Limb (tissue), 2 donors: ENCODE data around the gene CD6.

Source experiments
- DNase-seq, 2 donors: peaks; one replicate each; pipeline ENCODE4 v3.0.0-alpha.2; 2016; ENCODE audit errors: extremely low spot score in 2 of 2

The CD6 gene

GRCh38 chr11:60985991-60986915 is 14.8 kb downstream of the CD6 start:
- no peak for DNase-seq

- no peak for DNase-seq
These were observed 16.2 kb downstream of the CD6 start for GRCh38 chr11:60987577-60988277.

GRCh38 chr11:60988658-60989057 is 17.2 kb downstream of the CD6 start:
- DNase-seq, result no peak

- no peak for DNase-seq
These were observed 17.7 kb downstream of the CD6 start for GRCh38 chr11:60989093-60989650.

- DNase-seq, result no peak
These were observed 20.0 kb downstream of the CD6 start for GRCh38 chr11:60991457-60991856.

- peak in 1 of 2 donors; percentile 38 for DNase-seq
These were observed 21.4 kb downstream of the CD6 start for GRCh38 chr11:60992842-60993409.

- DNase-seq, result no peak
These were observed 22.1 kb downstream of the CD6 start for GRCh38 chr11:60993615-60994014.

GRCh38 chr11:60994541-60995080 is 23.1 kb downstream of the CD6 start:
- DNase-seq, result no peak

- DNase-seq, result no peak
These were observed 24.3 kb downstream of the CD6 start for GRCh38 chr11:60995798-60996197.

- no peak for DNase-seq
These were observed 25.1 kb downstream of the CD6 start for GRCh38 chr11:60996381-60997138.

GRCh38 chr11:61000426-61000825 is 28.9 kb downstream of the CD6 start:
- no peak for DNase-seq

GRCh38 chr11:61001931-61002330 is 30.5 kb downstream of the CD6 start:
- DNase-seq, result no peak

GRCh38 chr11:61002598-61002997 is 31.1 kb downstream of the CD6 start:
- DNase-seq, result no peak

GRCh38 chr11:61004180-61004611 is 32.7 kb downstream of the CD6 start:
- peak; percentile 86 to 91 for DNase-seq

GRCh38 chr11:61004761-61005181 is 33.3 kb downstream of the CD6 start:
- peak in 1 of 2 donors; percentile 38 for DNase-seq

GRCh38 chr11:61007383-61007955 is 36.0 kb downstream of the CD6 start:
- DNase-seq, result no peak

GRCh38 chr11:61007956-61008896 is 36.7 kb downstream of the CD6 start:
- DNase-seq, result peak in 1 of 2 donors; percentile 60

- no peak for DNase-seq
These were observed 37.5 kb downstream of the CD6 start for GRCh38 chr11:61008971-61009370.
